ENCODE data around the gene MYH9. TPM values are rescaled to one million over a fixed set of nuclear protein-coding genes. Genes with fewer than 3 reads are reported as not detected.

The MYH9 gene
- polyA plus RNA-seq, 12 donors, result 77.1 to 364 (median 100) TPM

DNA sequence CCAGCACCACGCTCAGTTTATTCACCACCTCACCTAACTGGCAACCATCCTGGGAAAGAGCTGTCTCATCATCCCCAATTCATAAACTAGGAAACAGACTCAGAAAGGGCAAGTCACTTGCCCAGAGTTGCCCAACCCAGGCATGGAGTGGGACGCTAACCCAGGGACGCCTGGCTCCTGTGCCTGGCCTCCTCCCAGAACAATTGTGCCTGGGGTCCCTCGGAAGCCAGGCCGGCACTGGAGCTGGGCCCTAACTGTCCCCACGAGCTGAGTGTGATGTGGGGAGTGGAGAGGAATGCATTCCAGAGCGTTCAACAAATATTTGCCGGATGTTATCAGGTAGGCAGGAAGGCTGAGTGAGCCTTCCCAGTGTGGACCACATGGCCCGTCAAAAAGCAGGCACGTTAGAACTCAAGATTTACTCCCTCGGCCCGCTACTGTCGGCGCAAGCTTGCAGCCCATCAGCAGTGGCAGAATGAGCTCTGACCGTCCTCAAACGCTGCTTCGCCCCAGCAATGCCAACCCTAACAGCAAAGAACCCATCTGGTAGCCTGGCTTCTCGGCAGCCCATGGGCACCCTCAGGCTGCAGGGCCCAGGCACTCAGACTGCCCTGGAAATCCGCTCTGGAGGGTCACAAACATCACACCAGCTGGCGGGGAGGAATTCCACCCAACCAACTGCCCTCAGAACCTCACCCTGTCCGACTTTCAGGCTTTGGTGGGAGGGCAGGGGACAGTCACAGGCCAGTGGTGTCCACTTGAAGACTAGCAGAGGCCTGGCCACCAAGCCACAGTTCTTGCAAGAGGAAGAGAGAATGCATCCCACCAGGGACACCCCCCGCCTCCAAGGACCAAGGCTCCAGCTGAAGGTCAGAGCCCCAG is 35.6 kb downstream of the MYH9 start:
- DNase-seq, result no peak

DNA sequence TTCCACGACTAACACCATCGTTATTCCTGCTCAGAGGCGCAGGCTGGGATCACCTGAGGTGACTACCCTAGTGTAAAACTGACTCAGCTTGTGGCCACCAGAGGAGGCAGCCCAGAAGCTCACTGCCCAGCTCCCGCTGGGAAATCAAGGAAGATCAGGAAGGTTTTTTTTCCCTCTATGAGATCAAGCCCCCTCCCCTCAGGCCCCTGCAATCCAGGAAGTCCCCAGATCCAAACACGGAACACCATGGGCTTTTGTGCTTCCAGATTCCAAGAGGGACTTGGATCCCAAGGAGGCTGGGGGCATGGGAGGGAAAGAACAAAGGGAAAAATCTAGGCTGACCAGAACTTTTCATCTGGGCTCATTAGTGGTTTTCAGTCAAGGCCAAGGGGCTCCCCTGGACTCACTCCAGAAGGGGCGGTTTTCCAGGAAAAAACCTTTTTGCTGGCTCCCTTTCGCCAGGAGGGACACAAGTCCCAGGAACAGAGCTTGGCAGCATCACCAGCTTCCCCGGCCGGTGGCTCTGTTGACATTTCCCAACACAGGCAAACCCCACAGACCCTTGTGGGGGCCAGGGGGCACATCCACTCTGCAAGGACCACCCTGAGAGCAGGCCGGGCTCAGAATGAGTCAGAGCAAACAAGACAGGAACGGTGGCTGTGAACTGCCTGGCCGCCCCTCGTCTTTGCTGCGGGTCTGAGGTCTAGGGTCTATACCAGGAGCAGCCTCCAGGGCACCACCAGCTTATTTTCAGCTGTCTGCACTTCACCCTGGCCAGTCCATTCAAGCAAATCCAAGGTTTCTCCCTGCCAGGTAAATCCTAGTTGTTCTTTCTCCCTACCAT is 36.8 kb downstream of the MYH9 start:
- no peak for DNase-seq

GRCh38 chr22:36349726-36350125 is 38.0 kb downstream of the MYH9 start:
- no peak for DNase-seq

DNA sequence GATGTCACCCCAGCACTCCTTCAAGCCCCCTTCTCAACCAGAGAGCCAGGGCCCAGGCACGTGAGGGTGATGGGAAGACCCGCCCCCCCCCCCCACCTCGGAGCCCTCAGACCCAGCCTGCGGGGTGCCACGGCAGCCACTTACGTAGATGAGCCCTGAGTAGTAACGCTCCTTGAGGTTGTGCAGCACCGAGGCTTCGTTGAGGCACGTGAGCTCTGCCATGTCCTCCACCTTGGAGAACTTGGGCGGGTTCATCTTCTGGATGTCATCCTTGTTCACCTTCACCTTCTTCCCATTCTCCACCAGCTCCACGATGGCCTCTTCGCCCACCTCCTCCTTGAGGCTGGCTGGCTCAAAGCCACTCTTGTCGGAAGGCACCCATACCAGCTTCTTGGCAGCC is 39.0 kb downstream of the MYH9 start:
- no peak for DNase-seq

- DNase-seq, result no peak
These were observed 40.7 kb downstream of the MYH9 start for GRCh38 chr22:36347094-36347493.

GRCh38 chr22:36344106-36344827 is 43.5 kb downstream of the MYH9 start:
- no peak for DNase-seq

- DNase-seq, result no peak
These were observed 44.1 kb downstream of the MYH9 start for GRCh38 chr22:36343720-36344105.

GRCh38 chr22:36343070-36343719 is 44.6 kb downstream of the MYH9 start:
- no peak for DNase-seq

DNA sequence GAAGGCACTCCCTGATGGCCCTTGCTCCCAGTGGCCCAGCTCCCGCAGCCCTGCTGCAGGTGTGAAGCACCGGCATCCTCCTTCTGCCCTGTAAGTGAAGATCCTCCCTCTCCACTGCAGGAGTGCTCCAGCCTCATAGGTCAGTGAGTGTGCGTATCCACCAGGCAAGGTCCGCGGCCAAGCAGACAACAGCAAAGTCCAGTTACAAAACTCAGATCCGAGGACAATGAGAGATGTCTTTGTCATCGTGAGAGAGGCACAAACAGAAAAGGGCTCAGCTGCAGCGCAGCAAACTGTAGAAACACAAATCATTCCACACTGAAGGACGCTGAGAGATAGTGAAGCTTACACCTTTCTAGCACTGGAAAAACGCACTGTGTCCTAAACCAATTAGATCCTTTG is 46.1 kb downstream of the MYH9 start:
- no peak for DNase-seq

DNA sequence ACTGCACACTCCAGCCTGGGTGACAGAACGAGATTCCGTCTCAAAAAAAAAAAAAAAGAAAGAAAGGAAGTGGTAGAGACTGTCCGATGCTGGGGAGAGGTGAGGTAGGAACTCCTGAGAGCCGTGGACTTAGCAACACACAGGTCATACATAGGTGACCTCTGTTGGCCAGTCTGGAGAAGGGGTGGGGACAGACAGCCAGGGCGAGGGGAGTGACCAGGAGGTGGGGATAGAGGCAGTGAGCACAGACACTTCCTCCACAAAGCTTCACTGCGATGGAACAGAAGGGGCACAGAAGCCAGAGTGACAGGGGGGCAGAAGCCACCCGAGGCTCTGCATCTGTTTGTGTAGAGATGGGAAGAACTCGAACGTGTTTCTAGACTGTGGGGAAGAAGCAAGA is 47.1 kb downstream of the MYH9 start:
- DNase-seq, result no peak

DNA sequence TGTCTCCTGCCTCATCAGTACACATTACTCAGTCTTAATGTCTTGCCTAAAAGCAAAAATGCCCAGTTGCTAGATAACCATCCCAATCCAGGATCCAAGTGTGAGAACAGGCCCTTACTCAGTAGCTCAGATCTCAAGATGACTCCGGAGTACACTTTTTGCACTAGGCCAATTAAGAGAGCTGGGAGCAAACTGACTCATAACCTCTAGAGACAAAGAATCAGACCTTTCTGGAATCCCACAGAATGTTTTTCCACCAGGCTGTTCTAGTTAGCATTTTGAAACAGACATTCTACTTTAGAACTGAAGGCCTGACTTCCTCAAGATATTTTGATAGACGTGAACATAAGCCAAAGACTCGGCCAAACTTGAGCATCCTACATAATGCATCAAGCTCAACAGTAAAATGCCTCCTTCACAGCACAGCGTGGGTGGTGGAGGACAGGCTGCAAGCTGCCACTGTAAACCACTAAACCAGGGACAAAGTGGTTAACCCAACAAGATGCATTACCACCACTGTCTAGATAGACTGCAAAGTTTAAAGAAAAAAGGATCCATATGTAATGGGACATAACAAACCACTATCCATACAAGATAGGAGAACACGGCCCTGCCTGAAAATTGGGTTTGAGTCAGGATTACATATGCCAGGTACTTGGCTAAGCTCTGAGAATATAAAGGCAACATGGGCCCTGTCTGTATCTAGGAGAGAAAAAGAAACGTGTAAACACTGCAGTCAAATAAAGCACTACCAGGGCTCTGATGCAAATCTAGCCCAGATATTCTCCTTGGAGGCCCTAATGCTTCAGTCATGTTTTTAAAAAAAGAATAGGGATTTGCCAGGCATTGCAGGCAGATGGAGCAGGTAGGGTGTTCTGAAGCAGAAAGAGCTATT is 48.3 kb downstream of the MYH9 start:
- no peak for DNase-seq

DNA sequence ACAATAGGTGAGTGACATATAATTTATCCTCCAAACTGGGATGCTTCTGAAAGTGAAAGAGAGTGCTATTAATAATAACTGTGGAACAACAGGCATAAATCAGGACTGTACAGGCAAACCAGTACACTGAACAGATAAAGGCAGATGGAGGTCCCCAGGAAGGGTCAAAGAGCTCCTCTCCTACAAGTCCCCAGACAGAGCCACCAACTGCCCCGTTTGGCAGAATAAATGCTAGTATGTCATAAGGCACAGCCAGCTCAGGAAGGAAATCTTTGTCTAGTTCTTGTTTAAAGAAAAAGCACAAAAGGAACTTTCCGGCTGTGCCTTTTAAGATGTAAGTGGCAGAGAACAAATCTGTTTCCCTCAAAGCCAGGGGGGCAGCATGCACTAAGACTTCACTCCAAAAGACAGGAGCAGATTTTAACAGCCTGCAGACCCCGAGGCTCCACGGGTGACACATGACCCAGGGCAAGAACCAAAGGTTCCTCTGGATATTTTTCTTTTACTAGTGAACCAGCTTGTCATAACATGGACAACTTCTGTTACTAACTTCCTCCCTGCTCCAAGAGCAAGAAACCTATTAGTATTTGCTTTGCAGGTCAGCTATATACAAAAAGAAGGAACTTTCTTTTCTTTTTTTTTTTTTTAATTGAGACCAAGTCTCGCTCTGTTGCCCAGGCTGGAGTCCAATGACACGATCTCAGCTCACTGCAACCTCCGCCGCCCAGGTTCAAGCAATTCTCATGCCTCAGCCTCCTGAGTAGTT is 50.2 kb downstream of the MYH9 start:
- no peak for DNase-seq

- no peak for DNase-seq
These were observed 51.3 kb downstream of the MYH9 start for GRCh38 chr22:36336246-36337182.

DNA sequence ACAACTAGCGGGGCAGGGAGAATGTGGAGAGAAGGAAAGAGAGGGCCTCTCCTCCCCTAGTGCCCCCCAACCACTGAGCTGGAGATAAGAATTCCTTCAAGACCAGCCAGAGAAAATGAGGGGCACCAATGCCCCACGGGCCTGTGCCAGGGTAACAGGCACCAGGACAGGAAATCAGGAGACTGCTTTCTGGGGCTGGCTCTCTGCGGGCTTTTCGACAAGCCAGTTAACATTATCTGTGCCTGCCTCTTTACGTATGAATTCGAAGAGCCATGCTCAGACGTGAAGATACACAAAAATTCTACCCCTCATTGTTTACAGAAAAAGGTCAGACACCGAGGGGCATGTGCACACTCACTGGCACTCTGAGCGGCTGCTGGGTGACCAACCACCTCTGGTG is 52.1 kb downstream of the MYH9 start:
- DNase-seq, result no peak

DNA sequence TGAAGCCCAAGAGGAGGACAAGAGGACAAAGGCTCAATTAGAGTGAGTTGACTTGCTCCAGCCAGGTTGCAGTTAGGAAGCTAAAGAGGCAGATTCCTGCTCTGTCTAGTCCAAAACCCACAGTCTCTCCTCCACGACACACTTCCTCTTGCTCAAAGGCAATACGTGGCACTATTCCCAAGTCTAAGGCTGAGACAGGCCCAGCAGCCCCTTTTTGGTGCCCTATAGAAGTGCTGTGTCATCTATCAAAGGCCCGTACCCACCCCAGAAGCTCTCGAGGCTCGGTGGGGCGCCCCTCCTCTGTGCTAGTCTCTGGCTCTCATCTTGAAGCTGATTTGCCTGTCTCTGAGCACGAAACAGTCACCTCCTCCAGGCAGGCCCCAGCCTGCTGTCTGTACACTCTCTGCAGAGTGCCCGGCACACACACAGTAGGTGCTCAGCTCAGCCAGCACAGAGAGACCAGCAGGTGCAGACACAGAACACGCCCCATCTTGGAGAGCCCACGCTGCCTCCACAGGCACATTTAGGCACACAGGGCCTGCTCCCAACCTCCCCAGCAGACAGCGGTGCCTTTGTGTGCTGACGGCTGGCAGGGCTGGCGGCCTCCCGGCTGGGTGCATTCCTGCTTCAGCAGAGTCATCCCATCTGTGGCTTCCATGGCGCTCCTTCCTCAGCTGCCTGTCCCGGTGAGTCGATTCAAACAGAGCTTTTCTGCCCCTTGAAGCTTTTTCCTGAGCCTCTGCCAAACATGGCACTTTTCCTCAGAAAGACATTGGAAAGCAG is 52.8 kb downstream of the MYH9 start:
- no peak for DNase-seq

DNA sequence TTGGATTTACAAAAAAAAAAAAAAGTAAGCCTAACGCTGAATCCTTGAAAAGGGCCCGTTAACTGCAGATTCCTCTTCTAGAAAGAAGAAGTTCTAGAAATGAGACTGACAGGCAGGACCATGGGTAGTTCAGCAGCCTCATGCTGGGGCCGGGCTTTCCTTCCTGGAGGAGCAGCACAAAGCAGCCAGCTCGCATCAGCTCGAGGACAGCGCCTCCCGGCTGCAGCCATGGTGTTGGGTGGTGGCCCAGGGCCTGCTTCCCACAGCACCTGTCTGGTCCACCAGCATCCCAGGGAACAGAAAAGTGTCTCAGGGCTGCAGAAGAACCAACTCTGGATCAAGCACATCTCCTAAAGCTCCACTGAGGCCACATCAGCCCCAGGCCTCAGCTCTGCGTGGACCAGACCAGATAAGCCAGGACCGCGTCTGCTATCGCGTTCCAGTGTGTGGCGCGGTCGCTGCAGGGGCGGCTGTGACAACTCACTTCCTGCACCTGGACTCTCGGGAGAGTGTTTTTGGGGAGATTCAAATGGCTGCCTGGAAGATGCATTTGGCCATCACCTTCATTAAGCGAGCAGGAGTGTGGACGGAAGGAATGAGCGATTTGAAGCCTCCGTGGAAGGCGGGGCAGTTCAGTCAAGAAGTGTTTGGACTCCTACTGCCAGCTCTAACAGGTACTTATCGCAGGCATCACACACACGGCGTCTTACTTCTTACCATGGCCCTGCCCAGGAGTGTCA is 53.5 kb downstream of the MYH9 start:
- no peak for DNase-seq

GRCh38 chr22:36333644-36334043 is 54.1 kb downstream of the MYH9 start:
- DNase-seq, result no peak

Data from muscle of arm (tissue), 12 donors.